ENCODE data around the gene SCYGR2. TPM values are rescaled to one million over a fixed set of nuclear protein-coding genes. Genes with fewer than 3 reads are reported as not detected.
"Not testable (repeated sequence)": the region's sequence is repeated elsewhere in the genome, so short reads cannot be mapped to it uniquely, and the experiment has no call there.

Gene SCYGR2
- total RNA-seq: not detected

GRCh38 chr2:227598835-227599503 is at the start of gene SCYGR2:
SCYGR2 (plus strand) TSS chr2:227598893; CDS start chr2:227598893, 0 bp downstream.
- peaks cover 35% of the 10 kb centered on the region for H3K27me3 Mint-ChIP-seq
- H3K27ac Mint-ChIP-seq; CTCF ChIA-PET; DNase-seq; H3K4me3 Mint-ChIP-seq; H3K4me1 Mint-ChIP-seq; ATAC-seq; H3K9me3 Mint-ChIP-seq (ENCODE audit: low read depth); H3K36me3 Mint-ChIP-seq: not testable (repeated sequence)

- peaks cover 20% of the 10 kb centered on the region for H3K36me3 Mint-ChIP-seq
- CTCF ChIA-PET: interaction anchor here (1.3 kb wide), 1 partner anchor 72 kb away, joined by 3 read pairs; no protein-coding TSS in a partner anchor
- no peaks in the 10 kb centered on the region for H3K4me1 Mint-ChIP-seq
Observed at GRCh38 chr2:227551836-227552235, 46.9 kb upstream of the SCYGR2 start.

GRCh38 chr2:227562581-227562980 is 36.1 kb upstream of the SCYGR2 start:
- CTCF ChIA-PET: interaction anchor here (0.9 kb wide), 1 partner anchor 9 kb away, joined by 3 read pairs; no protein-coding TSS in a partner anchor

More at GRCh38 chr2:227551836-227552235, 46.9 kb upstream of the SCYGR2 start:
- DNase-seq (no peak), ATAC-seq (no peak)
- no peaks in the 10 kb centered on the region for H3K27me3 Mint-ChIP-seq
- no peaks in the 10 kb centered on the region for H3K9me3 Mint-ChIP-seq (ENCODE audit: low read depth)
- H3K27ac Mint-ChIP-seq: no peak overlapping the region
- no peak overlapping the region for H3K4me3 Mint-ChIP-seq

GRCh38 chr2:227565080-227565479 is 33.6 kb upstream of the SCYGR2 start:
- Mint-ChIP-seq H3K9me3 (ENCODE audit: low read depth) (no peaks in the 10 kb centered on the region), H3K4me3 (no peak overlapping the region), H3K36me3 (peaks cover 3% of the 10 kb centered on the region), H3K27me3 (no peaks in the 10 kb centered on the region), H3K27ac (no peak overlapping the region), H3K4me1 (no peaks in the 10 kb centered on the region)
- DNase-seq (no peak), ATAC-seq (no peak)
- CTCF ChIA-PET: no interaction called here

More at GRCh38 chr2:227562581-227562980, 36.1 kb upstream of the SCYGR2 start:
- peaks cover 5% of the 10 kb centered on the region for H3K36me3 Mint-ChIP-seq
- no peaks in the 10 kb centered on the region for H3K4me1 Mint-ChIP-seq
- DNase-seq (no peak), ATAC-seq (no peak)
- no peaks in the 10 kb centered on the region for H3K27me3 Mint-ChIP-seq
- H3K4me3 Mint-ChIP-seq: no peak overlapping the region
- no peak overlapping the region for H3K27ac Mint-ChIP-seq
- H3K9me3 Mint-ChIP-seq (ENCODE audit: low read depth): no peaks in the 10 kb centered on the region

- Mint-ChIP-seq H3K27ac (no peak overlapping the region), H3K4me1 (no peaks in the 10 kb centered on the region), H3K36me3 (peaks cover 3% of the 10 kb centered on the region), H3K4me3 (no peak overlapping the region), H3K9me3 (ENCODE audit: low read depth) (no peaks in the 10 kb centered on the region), H3K27me3 (no peaks in the 10 kb centered on the region)
- ATAC-seq (no peak), DNase-seq (no peak)
- CTCF ChIA-PET: no interaction called here
Observed at GRCh38 chr2:227566012-227566411, 32.7 kb upstream of the SCYGR2 start.

- H3K9me3 Mint-ChIP-seq (ENCODE audit: low read depth): no peaks in the 10 kb centered on the region
- H3K4me3 Mint-ChIP-seq: no peak overlapping the region
- CTCF ChIA-PET: no interaction called here
- no peaks in the 10 kb centered on the region for H3K27me3 Mint-ChIP-seq
- H3K27ac Mint-ChIP-seq: no peak overlapping the region
- DNase-seq (no peak), ATAC-seq (no peak)
- H3K4me1 Mint-ChIP-seq: no peaks in the 10 kb centered on the region
- H3K36me3 Mint-ChIP-seq: peaks cover 3% of the 10 kb centered on the region
Observed at GRCh38 chr2:227568852-227569169, 29.9 kb upstream of the SCYGR2 start.

- CTCF ChIA-PET: no interaction called here
- no peaks in the 10 kb centered on the region for H3K4me1 Mint-ChIP-seq
- H3K27me3 Mint-ChIP-seq: peaks cover 2% of the 10 kb centered on the region
- no peak for DNase-seq
- no peak overlapping the region for H3K4me3 Mint-ChIP-seq
- no peak for ATAC-seq
- H3K36me3 Mint-ChIP-seq: no peaks in the 10 kb centered on the region
- no peak overlapping the region for H3K27ac Mint-ChIP-seq
- no peaks in the 10 kb centered on the region for H3K9me3 Mint-ChIP-seq (ENCODE audit: low read depth)
Observed at GRCh38 chr2:227570615-227571014, 28.1 kb upstream of the SCYGR2 start.

GRCh38 chr2:227576110-227576509 is 22.6 kb upstream of the SCYGR2 start:
- no peaks in the 10 kb centered on the region for H3K36me3 Mint-ChIP-seq
- DNase-seq: no peak
- H3K9me3 Mint-ChIP-seq (ENCODE audit: low read depth): no peaks in the 10 kb centered on the region
- H3K27me3 Mint-ChIP-seq: peaks cover 35% of the 10 kb centered on the region
- H3K27ac Mint-ChIP-seq: no peak overlapping the region
- CTCF ChIA-PET: interaction anchor here (0.7 kb wide), 1 partner anchor 191 kb away, joined by 5 read pairs; no protein-coding TSS in a partner anchor
- H3K4me1 Mint-ChIP-seq: no peaks in the 10 kb centered on the region
- ATAC-seq: no peak
- no peak overlapping the region for H3K4me3 Mint-ChIP-seq

- no peak for ATAC-seq
Observed at GRCh38 chr2:227576812-227577211, 21.9 kb upstream of the SCYGR2 start.

GRCh38 chr2:227577555-227577954 is 21.1 kb upstream of the SCYGR2 start:
- Mint-ChIP-seq H3K36me3 (no peaks in the 10 kb centered on the region), H3K27ac (no peak overlapping the region), H3K4me3 (no peak overlapping the region), H3K27me3 (peaks cover 41% of the 10 kb centered on the region), H3K9me3 (ENCODE audit: low read depth) (peaks cover 2% of the 10 kb centered on the region), H3K4me1 (no peaks in the 10 kb centered on the region)
- DNase-seq (no peak), ATAC-seq (no peak)
- CTCF ChIA-PET: no interaction called here

More at GRCh38 chr2:227576812-227577211, 21.9 kb upstream of the SCYGR2 start:
- no peak overlapping the region for H3K4me3 Mint-ChIP-seq
- no peak overlapping the region for H3K27ac Mint-ChIP-seq
- no peaks in the 10 kb centered on the region for H3K36me3 Mint-ChIP-seq
- H3K4me1 Mint-ChIP-seq: no peaks in the 10 kb centered on the region
- no peak for DNase-seq
- peaks cover 39% of the 10 kb centered on the region for H3K27me3 Mint-ChIP-seq
- H3K9me3 Mint-ChIP-seq (ENCODE audit: low read depth): no peaks in the 10 kb centered on the region
- CTCF ChIA-PET: no interaction called here

- Mint-ChIP-seq H3K27me3 (peaks cover 45% of the 10 kb centered on the region), H3K9me3 (ENCODE audit: low read depth) (peaks cover 5% of the 10 kb centered on the region), H3K4me3 (no peak overlapping the region), H3K4me1 (no peaks in the 10 kb centered on the region), H3K27ac (no peak overlapping the region), H3K36me3 (no peaks in the 10 kb centered on the region)
- ATAC-seq: no peak
- DNase-seq: no peak
- CTCF ChIA-PET: no interaction called here
Observed at GRCh38 chr2:227578642-227579041, 20.1 kb upstream of the SCYGR2 start.

- H3K27me3 Mint-ChIP-seq: peaks cover 45% of the 10 kb centered on the region
- ATAC-seq (no peak), DNase-seq (no peak)
- H3K27ac Mint-ChIP-seq: no peak overlapping the region
- CTCF ChIA-PET: no interaction called here
- peaks cover 5% of the 10 kb centered on the region for H3K9me3 Mint-ChIP-seq (ENCODE audit: low read depth)
- H3K4me1 Mint-ChIP-seq: no peaks in the 10 kb centered on the region
- H3K36me3 Mint-ChIP-seq: no peaks in the 10 kb centered on the region
- H3K4me3 Mint-ChIP-seq: no peak overlapping the region
Observed at GRCh38 chr2:227579791-227580190, 18.9 kb upstream of the SCYGR2 start.

GRCh38 chr2:227582369-227582768 is 16.3 kb upstream of the SCYGR2 start:
- CTCF ChIA-PET: no interaction called here
- Mint-ChIP-seq H3K27ac (no peak overlapping the region), H3K9me3 (ENCODE audit: low read depth) (peaks cover 5% of the 10 kb centered on the region), H3K4me1 (no peaks in the 10 kb centered on the region), H3K27me3 (peaks cover 47% of the 10 kb centered on the region), H3K36me3 (no peaks in the 10 kb centered on the region), H3K4me3 (no peak overlapping the region)
- DNase-seq (no peak), ATAC-seq (no peak)

GRCh38 chr2:227592694-227593387 is 5.9 kb upstream of the SCYGR2 start:
- DNase-seq: no peak
- Mint-ChIP-seq H3K36me3 (no peaks in the 10 kb centered on the region), H3K4me3 (no peak overlapping the region), H3K9me3 (ENCODE audit: low read depth) (no peaks in the 10 kb centered on the region), H3K4me1 (peaks cover 9% of the 10 kb centered on the region), H3K27me3 (peaks cover 60% of the 10 kb centered on the region), H3K27ac (no peak overlapping the region)
- CTCF ChIA-PET: no interaction called here
- no peak for ATAC-seq

Measured in activated CD8-positive, alpha-beta memory T cell treated with anti-CD3 and anti-CD28 coated beads, Interleukin-2, amount 10 ng/mL, durations not matched to agents 7 days and 5 days (primary cell).